Hepatocyte (in vitro differentiated cells): Measurements from ENCODE around the gene KCNE3. TPM values are rescaled to one million over a fixed set of nuclear protein-coding genes. Genes with fewer than 3 reads are reported as not detected.

Experiments
- DNase-seq: peaks from one replicate; pipeline ENCODE4 v3.0.0-alpha.2; 2016; ENCODE audit warnings: low spot score
- H2AFZ ChIP-seq: fragments of 200-600 bp; sonication (generic); 2 replicates; pipeline ENCODE4 v1.6.0; 2016; ENCODE audit warnings: antibody characterized with exemption, mild to moderate bottlenecking
- H3K27ac ChIP-seq: fragments of 200-600 bp; sonication (generic); 2 replicates; pipeline ENCODE4 v1.5.1; 2016; ENCODE audit warnings: mild to moderate bottlenecking
- H3K27me3 ChIP-seq: fragments of 200-600 bp; sonication (generic); 2 replicates; pipeline ENCODE4 v1.6.1; 2016
- H3K36me3 ChIP-seq: fragments of 200-600 bp; sonication (generic); replicated peaks from 2 replicates; pipeline ENCODE4 v1.5.1; 2016; ENCODE audit warnings: low read depth; ENCODE audit not compliant: insufficient read depth
- H3K4me1 ChIP-seq: fragments of 200-600 bp; sonication (generic); 2 replicates; pipeline ENCODE4 v1.5.1; 2016; ENCODE audit warnings: mild to moderate bottlenecking, moderate library complexity; ENCODE audit not compliant: insufficient read depth
- H3K4me2 ChIP-seq: fragments of 200-600 bp; sonication (generic); 2 replicates; pipeline ENCODE4 v1.6.0; 2016
- H3K4me3 ChIP-seq: fragments of 200-600 bp; sonication (generic); 2 replicates; pipeline ENCODE4 v1.5.1; 2016; ENCODE audit warnings: mild to moderate bottlenecking
- H3K79me2 ChIP-seq: fragments of 200-600 bp; sonication (generic); 2 replicates; pipeline ENCODE4 v1.6.0; 2017; ENCODE audit warnings: mild to moderate bottlenecking
- H3K9me2 ChIP-seq: fragments of 200-600 bp; sonication (generic); replicated peaks from 2 replicates; pipeline ENCODE4 v1.6.0; 2017; ENCODE audit warnings: mild to moderate bottlenecking; ENCODE audit not compliant: insufficient read depth
- H3K9me3 ChIP-seq: fragments of 200-600 bp; sonication (generic); 2 replicates; pipeline ENCODE4 v1.5.1; 2016; ENCODE audit warnings: low read depth, mild to moderate bottlenecking
- H4K20me1 ChIP-seq: fragments of 200-600 bp; sonication (generic); 2 replicates; pipeline ENCODE4 v1.6.0; 2016; ENCODE audit warnings: mild to moderate bottlenecking; ENCODE audit not compliant: insufficient read depth, poor library complexity, severe bottlenecking
- CTCF ChIP-seq: fragments of 200-600 bp; sonication (generic); IDR thresholded peaks from 2 replicates; pipeline ENCODE4 v1.5.1; 2016; ENCODE audit warnings: antibody characterized with exemption, mild to moderate bottlenecking; ENCODE audit not compliant: poor library complexity
- EZH2 ChIP-seq: fragments of 200-600 bp; sonication (generic); IDR thresholded peaks from 2 replicates; pipeline ENCODE4 v1.6.1; 2016; ENCODE audit warnings: antibody characterized with exemption, mild to moderate bottlenecking, borderline replicate concordance
- EZH2phosphoT487 ChIP-seq: fragments of 200-600 bp; sonication (generic); IDR thresholded peaks from one replicate; pipeline ENCODE4 v1.6.1; 2018; ENCODE audit warnings: antibody characterized with exemption, mild to moderate bottlenecking, low read depth, moderate library complexity; ENCODE audit not compliant: unreplicated experiment, severe bottlenecking
- WGBS: methylation state at CpG from one replicate; pipeline ENCODE4 v1.1.6; 2016; ENCODE audit warnings: low lambda C conversion rate; ENCODE audit errors: missing lambda C conversion rate; 5-methylcytosine and 5-hydroxymethylcytosine counted together
- polyA plus RNA-seq: library from polyadenylated mRNA; unstranded; fragments of >200 nt; fragmentation: Nextera tagmentation; extraction: Ambion mirVana; gene quantifications from 2 replicates; pipeline ENCODE4 v1.2.1, GENCODE V29; 2016
- total RNA-seq: library from RNA; depleted of rRNA; stranded (reverse); fragments of >200 nt; gene quantifications from 2 replicates; pipeline ENCODE4 v1.2.3, GENCODE V29; 2014

Gene KCNE3
- total and polyA plus RNA-seq, 2 experiments from 2014 or later = 8.7 to 18.6 TPM

DNA sequence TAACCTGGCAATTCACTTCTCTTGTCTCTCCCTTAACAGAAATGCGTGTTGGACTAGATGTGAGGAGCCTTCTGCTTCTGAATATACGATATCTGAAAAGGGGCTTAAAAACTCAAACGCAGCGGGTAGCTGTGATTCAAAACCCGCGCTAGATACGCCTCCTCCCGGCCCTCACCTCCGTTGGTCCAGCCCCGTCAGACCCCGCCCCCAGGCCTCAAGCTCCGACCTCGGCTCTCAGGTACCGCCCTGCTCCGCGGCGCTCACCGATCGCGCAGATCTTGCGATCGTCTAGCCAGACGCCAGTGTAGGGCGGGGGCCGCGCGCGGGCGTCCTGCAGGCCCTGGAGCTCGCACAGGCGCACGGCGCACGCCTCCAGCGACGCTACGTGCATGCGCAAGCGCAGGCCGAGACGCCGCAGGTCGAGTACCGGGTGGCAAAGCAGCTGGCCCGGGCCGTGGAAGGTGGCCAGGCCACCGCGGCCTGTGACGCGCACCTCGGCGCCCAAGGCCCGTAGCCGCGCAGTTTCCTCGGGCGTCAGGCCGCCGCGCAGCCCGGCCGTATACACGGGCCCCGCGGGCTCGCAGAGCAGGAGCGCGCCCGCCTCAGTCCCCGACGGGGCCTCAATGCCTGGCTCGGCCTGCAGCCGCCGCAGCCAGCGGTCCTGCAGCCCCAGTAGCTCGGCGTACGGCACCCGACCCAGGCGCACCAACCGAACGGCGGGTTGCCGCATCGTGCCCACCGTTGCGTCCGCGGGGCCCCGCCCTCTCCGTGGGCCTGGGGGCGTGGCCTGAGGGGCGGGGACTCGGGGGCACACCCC lies 25.8 kb upstream of the KCNE3 start, which contains the start of gene LIPT2:
Gene LIPT2 (minus strand): TSS at position 751 of the 817 bp plus-strand sequence. CDS start 21 bp downstream, at position 730.
- H3K27ac ChIP-seq = peak within 1 kb of the TSS; percentile 98
- peaks cover 5% of the 10 kb centered on the region for H3K79me2 ChIP-seq
- WGBS = under 1% methylated on average over 80 of the region's 94 CpGs
- no peaks in the 10 kb centered on the region for H3K4me1 ChIP-seq
- H3K36me3 ChIP-seq = no peaks in the 10 kb centered on the region
- H3K9me3 ChIP-seq = no peaks in the 10 kb centered on the region
- H3K9me2 ChIP-seq = no peaks in the 10 kb centered on the region
- TF ChIP-seq EZH2phosphoT487 (no peak), CTCF (peak; percentile 0), EZH2 (no peak)
- H4K20me1 ChIP-seq = no peaks in the 10 kb centered on the region
- H2AFZ ChIP-seq = peak within 1 kb of the TSS; percentile 88
- no peaks in the 10 kb centered on the region for H3K27me3 ChIP-seq
- H3K4me3 ChIP-seq = peak within 1 kb of the TSS; percentile 55
- peak; percentile 99 for DNase-seq
- H3K4me2 ChIP-seq = peak within 1 kb of the TSS; percentile 84

DNA sequence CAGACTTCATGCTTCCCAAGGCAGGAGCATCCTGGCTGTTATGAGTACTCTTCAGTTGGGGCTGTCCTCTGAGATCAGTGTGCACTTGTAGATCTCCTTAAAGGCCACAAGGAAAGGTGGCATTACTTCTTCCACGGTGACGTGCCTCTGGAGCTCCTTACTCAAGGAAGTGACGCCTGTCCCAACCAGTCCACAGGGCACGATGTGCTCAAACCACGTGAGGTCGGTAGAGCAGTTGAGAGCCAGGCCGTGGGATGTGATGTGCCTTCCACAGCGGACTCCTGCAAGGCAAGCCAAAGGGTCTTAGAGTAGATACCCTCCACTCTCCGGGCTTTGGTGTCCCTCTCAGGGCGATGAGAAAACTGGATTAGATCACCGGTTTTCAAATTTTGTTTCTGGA lies 24.7 kb upstream of the KCNE3 start:
- no peaks in the 10 kb centered on the region for H3K9me3 ChIP-seq
- 95% methylated on average over 11 of the region's 11 CpGs for WGBS
- no peak overlapping the region for H3K4me3 ChIP-seq
- TF ChIP-seq EZH2 = no peak
- TF ChIP-seq EZH2phosphoT487 = no peak
- TF ChIP-seq CTCF = no peak
- no peak overlapping the region for H2AFZ ChIP-seq
- H3K36me3 ChIP-seq = no peaks in the 10 kb centered on the region
- H3K27ac ChIP-seq = no peak overlapping the region
- no peaks in the 10 kb centered on the region for H3K27me3 ChIP-seq
- peaks cover 5% of the 10 kb centered on the region for H3K79me2 ChIP-seq
- no peaks in the 10 kb centered on the region for H4K20me1 ChIP-seq
- no peaks in the 10 kb centered on the region for H3K9me2 ChIP-seq
- no peaks in the 10 kb centered on the region for H3K4me1 ChIP-seq
- no peak for DNase-seq
- H3K4me2 ChIP-seq = peak overlapping the region; percentile 84

- Histone ChIP-seq H3K27me3 (no peaks in the 10 kb centered on the region), H3K9me2 (no peaks in the 10 kb centered on the region), H2AFZ (no peak overlapping the region), H3K4me1 (no peaks in the 10 kb centered on the region), H3K36me3 (no peaks in the 10 kb centered on the region), H3K27ac (no peak overlapping the region), H3K4me2 (no peak overlapping the region), H3K79me2 (peaks cover 5% of the 10 kb centered on the region), H3K9me3 (no peaks in the 10 kb centered on the region), H3K4me3 (no peak overlapping the region), H4K20me1 (no peaks in the 10 kb centered on the region)
- TF ChIP-seq CTCF (no peak), EZH2 (no peak), EZH2phosphoT487 (no peak)
- no peak for DNase-seq
- 93% methylated on average over 4 of the region's 4 CpGs for WGBS
Measured at GRCh38 chr11:74490941-74491340, 23.6 kb upstream of the KCNE3 start.
